AG09319 (cell line): ENCODE results near the gene SP5.
A peak's percentile ranks its signal among the peaks of the same experiment; 100 is the strongest.

Source experiments
- DNase-seq: peaks from one replicate; pipeline ENCODE4 v3.0.0-alpha.2; 2010; ENCODE audit warnings: low read depth; ENCODE audit errors: extremely low read depth
- CTCF ChIP-seq: IDR thresholded peaks from 2 replicates; pipeline ENCODE4 v1.5.1; 2011; ENCODE audit warnings: low read depth, mild to moderate bottlenecking, inconsistent platforms, low read length, moderate library complexity

SP5 gene

DNA sequence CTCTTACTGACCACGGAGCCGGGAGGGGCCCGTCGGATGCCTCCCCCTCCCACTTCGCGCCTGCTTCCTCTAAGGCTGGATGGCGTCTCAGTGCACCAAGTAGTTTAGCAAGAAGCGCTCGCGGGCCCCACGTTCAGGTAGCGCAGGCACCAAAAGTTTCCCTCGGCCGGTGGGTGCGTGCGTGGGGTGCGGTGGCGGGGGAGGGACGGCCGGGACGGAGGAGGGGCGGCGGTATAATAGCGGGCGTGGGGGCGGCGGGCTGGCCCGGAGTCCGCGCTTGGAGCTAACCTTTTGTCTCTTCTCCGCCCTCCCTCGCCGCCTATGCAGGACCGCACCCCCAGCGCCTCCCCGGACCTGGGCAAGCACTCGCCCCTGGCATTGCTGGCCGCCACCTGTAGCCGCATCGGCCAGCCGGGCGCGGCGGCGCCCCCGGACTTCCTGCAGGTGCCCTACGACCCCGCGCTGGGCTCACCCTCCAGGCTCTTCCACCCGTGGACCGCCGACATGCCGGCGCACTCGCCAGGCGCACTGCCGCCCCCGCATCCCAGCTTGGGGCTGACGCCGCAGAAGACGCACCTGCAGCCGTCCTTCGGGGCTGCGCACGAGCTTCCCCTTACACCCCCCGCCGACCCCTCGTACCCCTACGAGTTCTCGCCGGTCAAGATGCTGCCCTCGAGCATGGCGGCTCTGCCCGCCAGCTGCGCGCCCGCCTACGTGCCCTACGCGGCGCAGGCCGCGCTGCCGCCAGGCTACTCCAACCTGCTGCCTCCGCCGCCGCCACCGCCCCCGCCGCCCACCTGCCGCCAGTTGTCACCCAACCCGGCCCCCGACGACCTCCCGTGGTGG lies 1.0 kb downstream of the SP5 start:
- no peak for TF ChIP-seq CTCF
- no peak for DNase-seq

DNA sequence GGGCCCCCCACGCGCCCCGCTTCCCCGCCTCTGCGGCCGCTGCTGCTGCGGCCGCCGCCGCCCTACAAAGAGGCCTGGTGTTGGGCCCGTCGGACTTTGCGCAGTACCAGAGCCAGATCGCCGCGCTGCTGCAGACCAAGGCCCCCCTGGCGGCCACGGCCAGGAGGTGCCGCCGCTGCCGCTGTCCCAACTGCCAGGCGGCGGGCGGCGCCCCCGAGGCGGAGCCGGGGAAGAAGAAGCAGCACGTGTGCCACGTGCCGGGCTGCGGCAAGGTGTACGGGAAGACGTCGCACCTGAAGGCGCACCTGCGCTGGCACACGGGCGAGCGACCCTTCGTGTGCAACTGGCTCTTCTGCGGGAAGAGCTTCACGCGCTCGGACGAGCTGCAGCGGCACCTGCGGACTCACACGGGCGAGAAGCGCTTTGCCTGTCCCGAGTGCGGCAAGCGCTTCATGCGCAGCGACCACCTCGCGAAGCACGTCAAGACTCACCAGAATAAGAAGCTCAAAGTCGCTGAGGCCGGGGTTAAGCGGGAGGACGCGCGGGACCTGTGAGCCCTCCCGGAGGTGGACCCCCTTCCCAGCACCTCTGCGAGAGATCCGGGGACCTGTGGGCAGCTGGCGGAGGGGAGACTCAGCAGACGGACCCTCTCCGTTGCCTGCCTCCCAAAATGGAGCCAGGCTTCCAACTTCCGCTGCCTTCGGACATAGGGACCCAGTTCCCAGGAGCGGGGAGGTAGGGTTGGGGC lies 1.9 kb downstream of the SP5 start:
- peak; percentile 34 for TF ChIP-seq CTCF
- no peak for DNase-seq

- DNase-seq = no peak
- TF ChIP-seq CTCF = no peak
Measured at GRCh38 chr2:170717599-170717963, 2.4 kb downstream of the SP5 start.

GRCh38 chr2:170717991-170718589 lies 3.0 kb downstream of the SP5 start:
- no peak for TF ChIP-seq CTCF
- DNase-seq = no peak

GRCh38 chr2:170719810-170720209 lies 4.7 kb downstream of the SP5 start:
- DNase-seq = no peak
- no peak for TF ChIP-seq CTCF

GRCh38 chr2:170721678-170722077 lies 6.5 kb downstream of the SP5 start:
- no peak for DNase-seq
- TF ChIP-seq CTCF = no peak

- TF ChIP-seq CTCF = no peak
Measured at GRCh38 chr2:170722301-170722700, 7.2 kb downstream of the SP5 start.

More at GRCh38 chr2:170722301-170722700, 7.2 kb downstream of the SP5 start:
- DNase-seq = no peak
